ENCODE data around the gene ALMS1. TPM values are rescaled to one million over a fixed set of nuclear protein-coding genes. Genes with fewer than 3 reads are reported as not detected.
"Not testable (repeated sequence)": the region's sequence is repeated elsewhere in the genome, so short reads cannot be mapped to it uniquely, and the experiment has no call there.

Gene ALMS1
- total and polyA plus RNA-seq, 3 donors from 2014 or later: 73.5 to 201 (median 128) TPM

GRCh38 chr2:73619925-73620324, 234.3 kb downstream of the ALMS1 start:
- intact Hi-C loops (cut with DNase I; ENCODE audit: low total_unique reads); H3K36me3 ChIP-seq (ENCODE audit: low read depth, missing control alignments); H3K4me1 ChIP-seq; H3K27me3 ChIP-seq; H3K4me3 ChIP-seq; H3K27ac ChIP-seq; H3K9me3 ChIP-seq; DNase-seq: not testable (repeated sequence)
- peak in 1 of 3 experiments; percentile 30 for TF ChIP-seq CTCF (IDR thresholded peaks at IDR 0.05)
- 77 to 90% methylated on average over 3 of the region's 3 CpGs for WGBS, 2 donors

- intact Hi-C loops (cut with DNase I; ENCODE audit: low total_unique reads); H3K4me3 ChIP-seq; H3K9me3 ChIP-seq; H3K36me3 ChIP-seq (ENCODE audit: low read depth, missing control alignments); H3K27me3 ChIP-seq; DNase-seq; H3K4me1 ChIP-seq: not testable (repeated sequence)
- H3K27ac ChIP-seq: peak overlapping the region in 1 of 2 donors; percentile 19
Measured at GRCh38 chr2:73624036-73624435, 238.4 kb downstream of the ALMS1 start.

GRCh38 chr2:73624625-73625024, 239.0 kb downstream of the ALMS1 start:
- WGBS, 2 donors: 36 to 55% methylated on average over 2 to 9 of the region's 9 CpGs
- H3K4me3 ChIP-seq; H3K36me3 ChIP-seq (ENCODE audit: low read depth, missing control alignments); H3K9me3 ChIP-seq; H3K27ac ChIP-seq; intact Hi-C loops (cut with DNase I; ENCODE audit: low total_unique reads); H3K4me1 ChIP-seq; H3K27me3 ChIP-seq: not testable (repeated sequence)
- peak; percentile 65 for DNase-seq

DNA sequence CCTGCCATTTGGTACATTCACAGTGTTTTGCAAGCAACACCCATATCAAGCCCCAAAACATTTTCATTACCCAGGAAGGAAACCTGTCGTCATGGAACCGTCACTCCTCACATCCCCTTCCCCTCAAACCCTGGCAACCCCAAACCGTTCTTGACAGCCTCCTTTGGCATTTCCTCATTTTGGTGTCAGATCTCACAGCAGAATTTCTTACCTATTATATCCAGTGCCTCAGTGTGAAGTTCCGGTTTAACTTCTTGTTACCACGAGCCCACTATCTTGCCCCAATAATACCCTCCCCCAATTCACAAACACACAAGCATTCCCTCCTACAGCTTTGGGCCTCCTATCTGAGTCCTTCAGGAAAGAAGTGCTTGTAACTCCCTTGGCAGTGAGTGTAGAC, 240.6 kb downstream of the ALMS1 start:
- intact Hi-C loops (cut with DNase I; ENCODE audit: low total_unique reads); H3K9me3 ChIP-seq; H3K27me3 ChIP-seq; H3K4me1 ChIP-seq; H3K27ac ChIP-seq; H3K36me3 ChIP-seq (ENCODE audit: low read depth, missing control alignments); H3K4me3 ChIP-seq; DNase-seq: not testable (repeated sequence)
- 49 to 65% methylated on average over 5 of the region's 5 CpGs for whole genome bisulfite sequencing, 2 donors

GRCh38 chr2:73628493-73628892, 242.9 kb downstream of the ALMS1 start:
- H3K27me3 ChIP-seq; H3K4me1 ChIP-seq; DNase-seq; H3K9me3 ChIP-seq; intact Hi-C loops (cut with DNase I; ENCODE audit: low total_unique reads); H3K4me3 ChIP-seq; H3K36me3 ChIP-seq (ENCODE audit: low read depth, missing control alignments); H3K27ac ChIP-seq: not testable (repeated sequence)
- WGBS, 2 donors: 92% methylated on average over 2 of the region's 2 CpGs

DNA sequence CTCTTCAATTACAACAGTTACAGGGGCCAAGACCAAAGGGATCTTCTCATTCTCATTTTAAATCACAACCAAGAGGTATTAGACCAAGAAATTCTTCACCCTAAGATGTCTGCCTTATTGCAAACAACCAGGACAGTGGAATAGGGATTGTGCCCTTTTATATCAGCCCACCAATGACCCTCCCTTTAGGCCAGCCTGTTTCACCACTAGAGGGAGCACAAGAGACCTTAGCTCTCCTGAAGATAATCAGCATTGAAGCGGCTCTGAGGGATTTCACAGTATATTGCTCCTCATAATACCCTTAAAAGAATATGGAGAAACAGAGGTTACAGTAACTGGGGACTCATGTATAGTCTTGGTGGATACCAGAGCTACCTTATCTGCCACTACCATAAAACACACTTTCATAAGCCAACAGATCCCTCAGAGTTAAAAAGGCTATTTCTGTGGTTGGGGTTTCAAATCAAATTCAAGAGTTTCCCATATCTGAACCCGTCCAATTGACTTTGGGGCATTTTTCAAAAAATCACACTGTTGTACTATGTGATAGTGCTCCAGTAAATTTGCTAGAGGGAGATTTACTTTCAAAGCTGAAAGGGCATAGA, 245.1 kb downstream of the ALMS1 start:
- intact Hi-C loops (cut with DNase I; ENCODE audit: low total_unique reads); DNase-seq: not testable (repeated sequence)
- WGBS, 2 donors: 58 to 64% methylated on average over 2 of the region's 2 CpGs

GRCh38 chr2:73636977-73637376, 251.3 kb downstream of the ALMS1 start:
- H3K4me3 ChIP-seq; intact Hi-C loops (cut with DNase I; ENCODE audit: low total_unique reads); H3K27ac ChIP-seq: not testable (repeated sequence)

More for the DNA sequence above, 245.1 kb downstream of the ALMS1 start:
- not testable (repeated sequence) for H3K4me1 ChIP-seq; H3K27ac ChIP-seq; H3K27me3 ChIP-seq; H3K9me3 ChIP-seq; H3K36me3 ChIP-seq (ENCODE audit: low read depth, missing control alignments); H3K4me3 ChIP-seq
- TF ChIP-seq CTCF (IDR thresholded peaks at IDR 0.05): peak in 1 of 3 experiments; percentile 37

More at GRCh38 chr2:73636977-73637376, 251.3 kb downstream of the ALMS1 start:
- not testable (repeated sequence) for H3K36me3 ChIP-seq (ENCODE audit: low read depth, missing control alignments); H3K27me3 ChIP-seq; H3K9me3 ChIP-seq; H3K4me1 ChIP-seq; DNase-seq
